ENCODE data around the gene CCDC73. TPM values are rescaled to one million over a fixed set of nuclear protein-coding genes. Genes with fewer than 3 reads are reported as not detected.
"Not testable (repeated sequence)": the region's sequence is repeated elsewhere in the genome, so short reads cannot be mapped to it uniquely, and the experiment has no call there.

CCDC73 gene
- total RNA-seq, 1 experiment from 2014 or later = not detected

GRCh38 chr11:32613500-32614151 is 180.8 kb downstream of the CCDC73 start:
- H3K4me3 ChIP-seq = no peak overlapping the region
- H3K9me2 ChIP-seq (ENCODE audit: insufficient read depth) = no peaks in the 10 kb centered on the region
- H3K36me3 ChIP-seq (ENCODE audit: low read depth) = no peaks in the 10 kb centered on the region
- no peaks in the 10 kb centered on the region for H3K27me3 ChIP-seq (ENCODE audit: insufficient read depth, low read depth)
- no peaks in the 10 kb centered on the region for H3K4me1 ChIP-seq (replicated peaks; ENCODE audit: insufficient read depth)
- no peak overlapping the region for H3K4me2 ChIP-seq
- CTCF ChIA-PET = no interaction called here
- POLR2A ChIA-PET (ENCODE audit: unreplicated experiment) = no interaction called here
- no peak overlapping the region for H3K27ac ChIP-seq
- H3F3A ChIP-seq (ENCODE audit: insufficient read depth, low read depth) = no peaks in the 10 kb centered on the region
- no peaks in the 10 kb centered on the region for H3K79me2 ChIP-seq (ENCODE audit: low read depth)
- intact Hi-C loops (cut with micrococcal nuclease; ENCODE audit: unreplicated experiment) = no loop called here
- no peaks in the 10 kb centered on the region for H4K20me1 ChIP-seq (ENCODE audit: insufficient read depth)
- no peaks in the 10 kb centered on the region for H3K9me3 ChIP-seq (ENCODE audit: insufficient read depth, low read depth)
- no peak for DNase-seq
- no TSS peak for BruUV-seq (replicated peaks)
- TF ChIP-seq EZH2 (IDR thresholded peaks at IDR 0.05; ENCODE audit: low read depth) = no peak
- no peak for TF ChIP-seq CTCF (conservative IDR thresholded peaks at IDR 0.05)
- H2AFZ ChIP-seq = no peak overlapping the region

GRCh38 chr11:32610797-32611352 is 183.6 kb downstream of the CCDC73 start:
- CTCF ChIA-PET = no interaction called here
- Histone ChIP-seq H4K20me1 (ENCODE audit: insufficient read depth) (no peaks in the 10 kb centered on the region), H3K4me2 (no peak overlapping the region), H3K27me3 (ENCODE audit: insufficient read depth, low read depth) (no peaks in the 10 kb centered on the region), H3F3A (ENCODE audit: insufficient read depth, low read depth) (peaks cover 7% of the 10 kb centered on the region), H3K4me1 (replicated peaks; ENCODE audit: insufficient read depth) (no peaks in the 10 kb centered on the region), H2AFZ (no peak overlapping the region), H3K79me2 (ENCODE audit: low read depth) (no peaks in the 10 kb centered on the region), H3K27ac (no peak overlapping the region), H3K36me3 (ENCODE audit: low read depth) (0 out of 2 replicates have a peak, but pooled peaks cover 4% of the 10 kb centered on the region), H3K4me3 (no peak overlapping the region), H3K9me3 (ENCODE audit: insufficient read depth, low read depth) (peaks cover 9% of the 10 kb centered on the region; the same call in 1 of the 2 replicates), H3K9me2 (ENCODE audit: insufficient read depth) (no peaks in the 10 kb centered on the region)
- intact Hi-C loops (cut with micrococcal nuclease; ENCODE audit: unreplicated experiment) = no loop called here
- POLR2A ChIA-PET (ENCODE audit: unreplicated experiment) = no interaction called here
- TF ChIP-seq EZH2 (IDR thresholded peaks at IDR 0.05; ENCODE audit: low read depth) = no peak
- no peak for TF ChIP-seq CTCF (conservative IDR thresholded peaks at IDR 0.05)
- DNase-seq = no peak
- no TSS peak for BruUV-seq (replicated peaks)

- H3K4me3 ChIP-seq; H2AFZ ChIP-seq; intact Hi-C loops (cut with micrococcal nuclease; ENCODE audit: unreplicated experiment); H3K4me1 ChIP-seq (replicated peaks; ENCODE audit: insufficient read depth); BruUV-seq (replicated peaks); H3K27me3 ChIP-seq (ENCODE audit: insufficient read depth, low read depth); H3K4me2 ChIP-seq; H4K20me1 ChIP-seq (ENCODE audit: insufficient read depth); H3K9me3 ChIP-seq (ENCODE audit: insufficient read depth, low read depth); H3K27ac ChIP-seq; H3K79me2 ChIP-seq (ENCODE audit: low read depth); H3K9me2 ChIP-seq (ENCODE audit: insufficient read depth); POLR2A ChIA-PET (ENCODE audit: unreplicated experiment); CTCF ChIA-PET; DNase-seq: not testable (repeated sequence)
- 0 out of 2 replicates have a peak, but pooled peaks cover 21% of the 10 kb centered on the region for H3K36me3 ChIP-seq (ENCODE audit: low read depth)
- H3F3A ChIP-seq (ENCODE audit: insufficient read depth, low read depth) = peaks cover 20% of the 10 kb centered on the region
These were observed 185.6 kb downstream of the CCDC73 start for GRCh38 chr11:32608826-32609225.
